GM23338 (cell line): ENCODE data around the gene DDX20. TPM values are rescaled to one million over a fixed set of nuclear protein-coding genes. Genes with fewer than 3 reads are reported as not detected.
"Not testable (repeated sequence)": the region's sequence is repeated elsewhere in the genome, so short reads cannot be mapped to it uniquely, and the experiment has no call there.

Experiments used
- ATAC-seq: fragments of 200-7000 bp; cut with Tn5 transposase; 3 replicates; pipeline ENCODE4 v1.9.1; 2020
- DNase-seq: peaks from one replicate; pipeline ENCODE4 v3.0.0-alpha.2; 2015; ENCODE audit warnings: low spot score
- H2AFZ ChIP-seq: fragments of 200-600 bp; sonication (generic); 2 replicates; pipeline ENCODE4 v1.8.0; 2016; ENCODE audit warnings: antibody characterized with exemption, mild to moderate bottlenecking, moderate library complexity
- H3F3A ChIP-seq: fragments of 200-600 bp; sonication (generic); replicated peaks from 2 replicates; pipeline ENCODE4 v1.8.0; 2017; ENCODE audit warnings: antibody characterized with exemption, mixed run types, low read depth
- H3K27ac ChIP-seq: fragments of 200-600 bp; sonication (generic); 2 replicates; pipeline ENCODE4 v1.6.1; 2016; ENCODE audit warnings: low read depth
- H3K27me3 ChIP-seq: fragments of 200-600 bp; sonication (generic); 2 replicates; pipeline ENCODE4 v1.8.0; 2016; ENCODE audit warnings: mild to moderate bottlenecking, mixed run types, moderate library complexity; ENCODE audit not compliant: insufficient read depth
- H3K36me3 ChIP-seq: fragments of 200-600 bp; sonication (generic); 2 replicates; pipeline ENCODE4 v1.8.0; 2016; ENCODE audit warnings: mild to moderate bottlenecking; ENCODE audit not compliant: insufficient read depth
- H3K4me1 ChIP-seq: fragments of 200-600 bp; sonication (generic); 2 replicates; pipeline ENCODE4 v1.8.0; 2016; ENCODE audit warnings: mild to moderate bottlenecking, moderate library complexity; ENCODE audit not compliant: insufficient read depth
- H3K4me2 ChIP-seq: fragments of 200-600 bp; sonication (generic); 2 replicates; pipeline ENCODE4 v1.7.1; 2017; ENCODE audit warnings: mixed run types
- H3K4me3 ChIP-seq: fragments of 200-600 bp; sonication (generic); 2 replicates; pipeline ENCODE4 v1.6.1; 2016; ENCODE audit warnings: mixed run types
- H3K79me2 ChIP-seq: fragments of 200-600 bp; sonication (generic); replicated peaks from 2 replicates; pipeline ENCODE4 v1.8.0; 2017; ENCODE audit warnings: mild to moderate bottlenecking; ENCODE audit not compliant: insufficient read depth
- H3K9me2 ChIP-seq: fragments of 200-600 bp; sonication (generic); 2 replicates; pipeline ENCODE4 v1.8.0; 2017; ENCODE audit not compliant: insufficient read depth
- H4K20me1 ChIP-seq: fragments of 200-600 bp; sonication (generic); replicated peaks from 2 replicates; pipeline ENCODE4 v1.8.0; 2017; ENCODE audit warnings: mild to moderate bottlenecking; ENCODE audit not compliant: insufficient read depth
- H3K27ac Mint-ChIP-seq: 2 replicates; pipeline ENCODE4 v1.8.0; 2020; ENCODE audit warnings: inconsistent platforms, mild to moderate bottlenecking, moderate library complexity, mixed read lengths
- H3K27me3 Mint-ChIP-seq: 3 replicates; pipeline ENCODE4 v1.8.0; 2022; ENCODE audit warnings: low read depth, mild to moderate bottlenecking, moderate library complexity, mixed read lengths, inconsistent platforms; ENCODE audit not compliant: insufficient read depth, poor library complexity
- H3K36me3 Mint-ChIP-seq: 3 replicates; pipeline ENCODE4 v1.8.0; 2021; ENCODE audit warnings: low read depth, mild to moderate bottlenecking, inconsistent platforms, moderate library complexity, mixed read lengths
- H3K4me1 Mint-ChIP-seq: 3 replicates; pipeline ENCODE4 v1.8.0; 2020; ENCODE audit warnings: mild to moderate bottlenecking, inconsistent platforms, mixed read lengths
- H3K4me3 Mint-ChIP-seq: 3 replicates; pipeline ENCODE4 v1.8.0; 2021; ENCODE audit warnings: moderate library complexity, mild to moderate bottlenecking, inconsistent platforms, mixed read lengths
- H3K9me3 Mint-ChIP-seq: 3 replicates; pipeline ENCODE4 v1.8.0; 2020; ENCODE audit warnings: moderate library complexity, mild to moderate bottlenecking, inconsistent platforms, mixed read lengths
- CREB1 ChIP-seq: fragments of 250-450 bp; sonication (Bioruptor Pico); IDR thresholded peaks from 2 replicates; pipeline ENCODE4 v1.5.0; 2020; ENCODE audit warnings: low read depth, mild to moderate bottlenecking, moderate library complexity
- CTCF ChIP-seq, 2 experiments: fragments of 200-600 bp in 1 of 2; sonication (generic) in 1 of 2; conservative IDR thresholded peaks; 2 replicates each; pipeline versions ENCODE4 v1.5.1 to v1.6.1; 2016 to 2017; ENCODE audit warnings: antibody characterized with exemption in 2 of 2, low read depth in 2 of 2, mild to moderate bottlenecking in 2 of 2, moderate library complexity in 1 of 2
- EZH2 ChIP-seq: fragments of 200-600 bp; sonication (generic); IDR thresholded peaks from one replicate; pipeline ENCODE4 v1.8.0; 2017; ENCODE audit warnings: antibody characterized with exemption, mild to moderate bottlenecking, low read depth; ENCODE audit not compliant: unreplicated experiment
- EZH2phosphoT487 ChIP-seq: fragments of 200-600 bp; sonication (generic); IDR thresholded peaks from one replicate; pipeline ENCODE4 v1.8.1; 2018; ENCODE audit warnings: antibody characterized with exemption; ENCODE audit not compliant: unreplicated experiment
- JUNB ChIP-seq: IDR thresholded peaks from one replicate; pipeline ENCODE4 v1.6.1; 2016; ENCODE audit warnings: antibody characterized with exemption; ENCODE audit not compliant: unreplicated experiment
- NANOG ChIP-seq: IDR thresholded peaks from 2 replicates; pipeline ENCODE4 v1.6.1; 2016; ENCODE audit warnings: antibody characterized with exemption, borderline replicate concordance
- POLR2AphosphoS5 ChIP-seq: IDR thresholded peaks from 2 replicates; pipeline ENCODE4 v1.6.1; 2016; ENCODE audit warnings: antibody characterized with exemption, low read depth
- ZNF331 ChIP-seq: fragments of 250-450 bp; sonication (Bioruptor Pico); IDR thresholded peaks from 2 replicates; pipeline ENCODE4 v1.5.0; 2020; ENCODE audit warnings: low read depth, mild to moderate bottlenecking, moderate library complexity
- polyA plus RNA-seq: library from polyadenylated mRNA; unstranded; fragments of >200 nt; fragmentation: Nextera tagmentation; extraction: Ambion mirVana; gene quantifications from 2 replicates; pipeline ENCODE4 v1.2.1, GENCODE V29; 2016
- total RNA-seq: library from RNA; depleted of rRNA; stranded (reverse); fragments of >200 nt; shearing (Covaris generic); gene quantifications from 2 replicates; pipeline ENCODE4 v1.2.3, GENCODE V29; 2014
- TF ChIP-seq, protein P1 (sequence below): IDR thresholded peaks from one replicate; pipeline ENCODE4 v1.6.1; 2018; ENCODE audit warnings: antibody characterized with exemption; ENCODE audit not compliant: unreplicated experiment

DDX20 gene
- total and polyA plus RNA-seq, 2 experiments from 2014 or later = 11.9 to 54.4 TPM

- TF ChIP-seq EZH2phosphoT487 (no peak), CREB1 (CRISPR knock-in tag) (no peak), ZNF331 (CRISPR knock-in tag) (no peak), JUNB (no peak), POLR2AphosphoS5 (no peak), NANOG (no peak), CTCF (conservative IDR thresholded peaks at IDR 0.05; ENCODE audit: low read depth in 2 of 2) (no peak), EZH2 (no peak)
- TF ChIP-seq, protein P1, sequence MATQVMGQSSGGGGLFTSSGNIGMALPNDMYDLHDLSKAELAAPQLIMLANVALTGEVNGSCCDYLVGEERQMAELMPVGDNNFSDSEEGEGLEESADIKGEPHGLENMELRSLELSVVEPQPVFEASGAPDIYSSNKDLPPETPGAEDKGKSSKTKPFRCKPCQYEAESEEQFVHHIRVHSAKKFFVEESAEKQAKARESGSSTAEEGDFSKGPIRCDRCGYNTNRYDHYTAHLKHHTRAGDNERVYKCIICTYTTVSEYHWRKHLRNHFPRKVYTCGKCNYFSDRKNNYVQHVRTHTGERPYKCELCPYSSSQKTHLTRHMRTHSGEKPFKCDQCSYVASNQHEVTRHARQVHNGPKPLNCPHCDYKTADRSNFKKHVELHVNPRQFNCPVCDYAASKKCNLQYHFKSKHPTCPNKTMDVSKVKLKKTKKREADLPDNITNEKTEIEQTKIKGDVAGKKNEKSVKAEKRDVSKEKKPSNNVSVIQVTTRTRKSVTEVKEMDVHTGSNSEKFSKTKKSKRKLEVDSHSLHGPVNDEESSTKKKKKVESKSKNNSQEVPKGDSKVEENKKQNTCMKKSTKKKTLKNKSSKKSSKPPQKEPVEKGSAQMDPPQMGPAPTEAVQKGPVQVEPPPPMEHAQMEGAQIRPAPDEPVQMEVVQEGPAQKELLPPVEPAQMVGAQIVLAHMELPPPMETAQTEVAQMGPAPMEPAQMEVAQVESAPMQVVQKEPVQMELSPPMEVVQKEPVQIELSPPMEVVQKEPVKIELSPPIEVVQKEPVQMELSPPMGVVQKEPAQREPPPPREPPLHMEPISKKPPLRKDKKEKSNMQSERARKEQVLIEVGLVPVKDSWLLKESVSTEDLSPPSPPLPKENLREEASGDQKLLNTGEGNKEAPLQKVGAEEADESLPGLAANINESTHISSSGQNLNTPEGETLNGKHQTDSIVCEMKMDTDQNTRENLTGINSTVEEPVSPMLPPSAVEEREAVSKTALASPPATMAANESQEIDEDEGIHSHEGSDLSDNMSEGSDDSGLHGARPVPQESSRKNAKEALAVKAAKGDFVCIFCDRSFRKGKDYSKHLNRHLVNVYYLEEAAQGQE = no peak
Measured at GRCh38 chr1:111798580-111798979, 42.9 kb downstream of the DDX20 start (continued).

DNA sequence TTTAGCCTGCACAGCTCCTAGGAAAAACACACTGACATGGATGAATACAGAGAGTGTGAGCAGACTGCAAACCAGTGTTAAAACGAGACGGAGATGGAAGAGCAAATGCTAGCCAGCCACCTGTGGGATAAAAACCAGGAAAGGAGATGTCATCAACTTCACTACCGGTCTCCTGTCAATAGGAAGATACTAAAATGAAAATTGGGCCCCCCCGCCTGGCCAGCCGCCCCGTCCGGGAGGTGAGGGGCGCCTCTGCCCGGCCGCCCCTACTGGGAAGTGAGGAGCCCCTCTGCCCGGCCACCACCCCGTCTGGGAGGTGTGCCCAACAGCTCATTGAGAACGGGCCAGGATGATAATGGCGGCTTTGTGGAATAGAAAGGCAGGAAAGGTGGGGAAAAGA lies 44.0 kb downstream of the DDX20 start:
- H4K20me1 ChIP-seq, H3K4me1 ChIP-seq, H3K27ac ChIP-seq, H3K9me2 ChIP-seq, H3F3A ChIP-seq, H3K4me2 ChIP-seq, H2AFZ ChIP-seq, H3K27ac Mint-ChIP-seq, H3K27me3 Mint-ChIP-seq, H3K79me2 ChIP-seq, H3K36me3 ChIP-seq, ATAC-seq, DNase-seq, H3K27me3 ChIP-seq, H3K4me1 Mint-ChIP-seq, H3K4me3 Mint-ChIP-seq, H3K9me3 Mint-ChIP-seq, H3K4me3 ChIP-seq, H3K36me3 Mint-ChIP-seq: not testable (repeated sequence)
